Fibroblast of lung (primary cell): ENCODE results near the gene INHBB. TPM values are rescaled to one million over a fixed set of nuclear protein-coding genes. Genes with fewer than 3 reads are reported as not detected.

Experiments
- DNase-seq, 2 donors: peaks; one replicate each; pipeline versions ENCODE4 v3.0.0 to v3.0.0-alpha.2; 2010; ENCODE audit warnings: low read depth in 2 of 2
- H2AFZ ChIP-seq: 2 replicates; pipeline ENCODE4 v1.5.1; 2012; ENCODE audit warnings: low read length, control low read depth, inconsistent platforms
- H3K27ac ChIP-seq: 2 replicates; pipeline ENCODE4 v1.5.1; 2011; ENCODE audit warnings: low read length, control low read depth; ENCODE audit not compliant: insufficient read depth
- H3K27me3 ChIP-seq: 2 replicates; pipeline ENCODE4 v1.5.1; 2011; ENCODE audit warnings: mild to moderate bottlenecking, low read length; ENCODE audit not compliant: control insufficient read depth, insufficient read depth
- H3K36me3 ChIP-seq: 2 replicates; pipeline ENCODE4 v1.5.1; 2011; ENCODE audit warnings: low read length; ENCODE audit not compliant: control insufficient read depth, insufficient read depth
- H3K4me1 ChIP-seq: 2 replicates; pipeline ENCODE4 v1.5.1; 2011; ENCODE audit warnings: low read length; ENCODE audit not compliant: control insufficient read depth, insufficient read depth; ENCODE audit errors: extremely low read depth
- H3K4me2 ChIP-seq: 2 replicates; pipeline ENCODE4 v1.5.1; 2011; ENCODE audit warnings: low read length, control low read depth; ENCODE audit not compliant: insufficient read depth; ENCODE audit errors: extremely low read depth
- H3K4me3 ChIP-seq, 4 experiments: fragments of 200-600 bp in 1 of 4; sonication (generic) in 1 of 4; replicated peaks in 1 of 4; 2 replicates each; pipeline ENCODE4 v1.5.1; 2011 to 2016; ENCODE audit warnings: low read length in 4 of 4, low read depth in 3 of 4, mild to moderate bottlenecking in 3 of 4, control low read depth in 2 of 4, inconsistent platforms in 1 of 4, mixed read lengths in 1 of 4; ENCODE audit not compliant: insufficient read depth in 1 of 4; ENCODE audit errors: control extremely low read depth in 1 of 4
- H3K79me2 ChIP-seq: 2 replicates; pipeline ENCODE4 v1.5.1; 2012; ENCODE audit warnings: mild to moderate bottlenecking, low read length, inconsistent platforms; ENCODE audit not compliant: control insufficient read depth, insufficient read depth
- H3K9ac ChIP-seq: 2 replicates; pipeline ENCODE4 v1.5.1; 2011; ENCODE audit warnings: mild to moderate bottlenecking, low read length, control low read depth; ENCODE audit not compliant: insufficient read depth
- H3K9me3 ChIP-seq: 2 replicates; pipeline ENCODE4 v1.5.1; 2012; ENCODE audit warnings: low read depth, low read length; ENCODE audit not compliant: control insufficient read depth, insufficient read depth
- H4K20me1 ChIP-seq: 2 replicates; pipeline ENCODE4 v1.5.1; 2011; ENCODE audit warnings: low read length; ENCODE audit not compliant: control insufficient read depth, insufficient read depth; ENCODE audit errors: extremely low read depth
- EZH2 ChIP-seq: IDR thresholded peaks from 2 replicates; pipeline ENCODE4 v1.5.1; 2012; ENCODE audit warnings: low read length, control low read depth, mild to moderate bottlenecking; ENCODE audit errors: missing control alignments
- polyA plus RNA-seq, 2 donors: library from polyadenylated mRNA; depleted of rRNA in 1 of 2; stranded (reverse) in 1 of 2; unstranded in 1 of 2; fragments of >200 nt; gene quantifications; 2 replicates each; pipeline ENCODE4 v1.2.1, GENCODE V29; 2011 to 2012; ENCODE audit warnings: missing spikeins in 1 of 2
- total RNA-seq: library from RNA; depleted of rRNA; stranded (reverse); fragments of >200 nt; gene quantifications from 2 replicates; pipeline ENCODE4 v1.2.1, GENCODE V29; 2014
- TF ChIP-seq, protein P1 (sequence below), 2 donors: IDR thresholded peaks in 1 of 2; conservative IDR thresholded peaks in 1 of 2; 1 replicate in 1 of 2; 2 replicates in 1 of 2; pipeline ENCODE4 v1.5.1; 2011 to 2012; ENCODE audit warnings: low read length in 2 of 2, control low read depth in 1 of 2, inconsistent platforms in 1 of 2, low read depth in 1 of 2, mild to moderate bottlenecking in 1 of 2

The INHBB gene
- total and polyA plus RNA-seq, 2 donors (not counting 1 experiment from before 2014, with no cell fraction given): 0.01 TPM; not detected in 1

DNA sequence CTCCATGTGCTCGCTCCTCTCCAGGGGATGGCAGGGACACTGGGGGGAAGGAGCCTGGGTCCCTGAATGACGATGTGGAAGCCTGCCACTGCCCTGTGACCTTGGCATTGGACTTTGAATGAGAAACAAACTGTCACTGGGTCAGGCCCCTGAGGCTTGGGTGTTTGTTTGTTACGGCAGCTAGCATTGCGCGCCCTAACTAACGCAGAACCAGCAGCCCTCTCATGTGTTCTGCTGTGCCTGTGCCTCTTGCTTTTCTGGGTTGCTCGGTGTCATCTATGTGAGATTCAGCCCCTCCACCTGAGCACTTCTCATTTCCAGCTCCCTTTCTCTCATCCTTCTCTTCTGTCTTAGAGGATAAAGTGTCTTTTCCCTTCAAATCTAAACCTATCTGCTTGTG lies 23.6 kb upstream of the INHBB start:
- peaks cover 14% of the 10 kb centered on the region for H3K27me3 ChIP-seq
- H2AFZ ChIP-seq: no peak overlapping the region
- no peak overlapping the region for H3K4me3 ChIP-seq
- H4K20me1 ChIP-seq: no peaks in the 10 kb centered on the region
- H3K4me2 ChIP-seq: no peak overlapping the region
- no peaks in the 10 kb centered on the region for H3K4me1 ChIP-seq
- no peak for TF ChIP-seq EZH2
- TF ChIP-seq, protein P1, sequence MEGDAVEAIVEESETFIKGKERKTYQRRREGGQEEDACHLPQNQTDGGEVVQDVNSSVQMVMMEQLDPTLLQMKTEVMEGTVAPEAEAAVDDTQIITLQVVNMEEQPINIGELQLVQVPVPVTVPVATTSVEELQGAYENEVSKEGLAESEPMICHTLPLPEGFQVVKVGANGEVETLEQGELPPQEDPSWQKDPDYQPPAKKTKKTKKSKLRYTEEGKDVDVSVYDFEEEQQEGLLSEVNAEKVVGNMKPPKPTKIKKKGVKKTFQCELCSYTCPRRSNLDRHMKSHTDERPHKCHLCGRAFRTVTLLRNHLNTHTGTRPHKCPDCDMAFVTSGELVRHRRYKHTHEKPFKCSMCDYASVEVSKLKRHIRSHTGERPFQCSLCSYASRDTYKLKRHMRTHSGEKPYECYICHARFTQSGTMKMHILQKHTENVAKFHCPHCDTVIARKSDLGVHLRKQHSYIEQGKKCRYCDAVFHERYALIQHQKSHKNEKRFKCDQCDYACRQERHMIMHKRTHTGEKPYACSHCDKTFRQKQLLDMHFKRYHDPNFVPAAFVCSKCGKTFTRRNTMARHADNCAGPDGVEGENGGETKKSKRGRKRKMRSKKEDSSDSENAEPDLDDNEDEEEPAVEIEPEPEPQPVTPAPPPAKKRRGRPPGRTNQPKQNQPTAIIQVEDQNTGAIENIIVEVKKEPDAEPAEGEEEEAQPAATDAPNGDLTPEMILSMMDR (conservative IDR thresholded peaks at IDR 0.05 in 1 of 2, IDR thresholded peaks at IDR 0.05 in 1 of 2; ENCODE audit: low read depth in 1 of 2, low read length in 2 of 2): no peak
- no peaks in the 10 kb centered on the region for H3K9me3 ChIP-seq
- H3K79me2 ChIP-seq: no peaks in the 10 kb centered on the region
- no peak for DNase-seq
- no peak overlapping the region for H3K9ac ChIP-seq
- no peak overlapping the region for H3K27ac ChIP-seq
- no peaks in the 10 kb centered on the region for H3K36me3 ChIP-seq

DNA sequence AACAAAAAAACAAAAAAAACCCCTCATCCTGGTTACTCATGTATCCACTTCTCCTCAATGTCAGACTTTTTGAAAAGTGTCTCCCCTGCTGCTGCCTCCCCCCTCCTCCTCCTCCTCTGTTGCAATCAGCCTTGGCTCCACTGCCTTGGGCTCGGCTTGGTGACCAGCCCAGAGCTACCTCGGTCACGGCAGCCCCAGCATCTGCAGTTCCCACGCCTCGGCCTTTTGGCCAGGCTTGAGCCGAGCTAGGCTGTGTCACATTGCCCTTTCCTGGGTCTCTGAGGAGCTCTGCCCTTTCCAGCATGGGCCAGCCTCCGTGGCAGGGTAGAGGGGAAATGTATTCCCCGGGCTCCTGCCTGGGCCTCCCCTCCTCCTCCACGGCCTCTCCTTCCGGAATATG lies 22.7 kb upstream of the INHBB start:
- no peak overlapping the region for H2AFZ ChIP-seq
- H3K4me2 ChIP-seq: peak overlapping the region; percentile 25
- no peaks in the 10 kb centered on the region for H3K36me3 ChIP-seq
- TF ChIP-seq, protein P1 (conservative IDR thresholded peaks at IDR 0.05 in 1 of 2, IDR thresholded peaks at IDR 0.05 in 1 of 2; ENCODE audit: low read depth in 1 of 2, low read length in 2 of 2): no peak
- TF ChIP-seq EZH2: no peak
- H3K79me2 ChIP-seq: no peaks in the 10 kb centered on the region
- H3K9ac ChIP-seq: no peak overlapping the region
- no peak overlapping the region for H3K27ac ChIP-seq
- no peaks in the 10 kb centered on the region for H4K20me1 ChIP-seq
- peaks cover 12% of the 10 kb centered on the region for H3K27me3 ChIP-seq
- peak; percentile 18 to 47 for DNase-seq
- H3K4me1 ChIP-seq: no peaks in the 10 kb centered on the region
- no peak overlapping the region for H3K4me3 ChIP-seq
- no peaks in the 10 kb centered on the region for H3K9me3 ChIP-seq

DNA sequence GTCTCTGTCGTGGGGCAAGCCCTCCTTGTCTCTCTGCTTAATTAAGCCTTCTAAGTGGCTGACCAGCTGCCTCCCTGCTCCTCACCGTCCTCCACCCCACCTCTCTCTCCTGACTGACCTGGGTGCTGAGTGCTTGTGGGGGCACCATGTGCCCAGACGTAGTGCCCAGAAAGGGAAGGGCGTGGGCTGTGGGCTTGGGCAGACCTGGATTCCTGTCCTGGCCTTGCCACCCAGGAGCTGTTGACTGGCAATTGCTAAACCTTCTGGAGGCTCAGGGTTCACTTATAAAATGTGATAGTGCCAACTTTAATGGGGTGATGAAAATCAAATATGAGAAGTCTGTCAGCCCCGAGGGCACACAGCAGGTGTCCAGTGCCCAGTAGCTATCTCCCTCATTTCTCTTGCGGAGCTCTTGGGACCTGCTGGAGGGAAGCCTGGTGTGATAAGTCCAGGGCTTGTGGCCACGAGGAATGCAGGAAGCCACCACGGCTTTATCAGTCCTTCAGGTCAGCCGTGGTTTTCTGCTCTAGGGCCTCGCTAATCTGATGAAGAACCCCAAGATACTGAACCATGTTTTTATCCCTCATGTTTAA lies 22.0 kb upstream of the INHBB start:
- Histone ChIP-seq H3K9me3 (no peaks in the 10 kb centered on the region), H4K20me1 (no peaks in the 10 kb centered on the region), H3K36me3 (no peaks in the 10 kb centered on the region), H3K27me3 (peaks cover 13% of the 10 kb centered on the region), H3K4me1 (no peaks in the 10 kb centered on the region), H3K9ac (no peak overlapping the region), H3K4me3 (no peak overlapping the region), H2AFZ (no peak overlapping the region), H3K27ac (no peak overlapping the region), H3K79me2 (no peaks in the 10 kb centered on the region), H3K4me2 (no peak overlapping the region)
- peak in 1 of 2 donors; percentile 49 for DNase-seq
- TF ChIP-seq, protein P1 (conservative IDR thresholded peaks at IDR 0.05 in 1 of 2, IDR thresholded peaks at IDR 0.05 in 1 of 2; ENCODE audit: low read depth in 1 of 2, low read length in 2 of 2): no peak
- TF ChIP-seq EZH2: no peak
